H54 (cell line): ENCODE measurements around the gene IL17B.

Experiments
- DNase-seq: peaks from one replicate; pipeline ENCODE4 v3.0.0; 2011; ENCODE audit warnings: low spot score, mixed read lengths; ENCODE audit not compliant: insufficient read length
- FAIRE-seq: peaks from 3 replicates; lab custom pipeline; 2011; peaks lifted over from hg19 to GRCh38; lab: Jason Lieb, UNC
- POLR2A ChIP-seq: IDR thresholded peaks from 2 replicates; pipeline ENCODE4 v1.6.1; 2011; ENCODE audit warnings: low read depth, mild to moderate bottlenecking, low read length

The IL17B gene

GRCh38 chr5:149357370-149358293 lies 21.5 kb downstream of the IL17B start, which contains the start of gene PCYOX1L:
PCYOX1L (plus strand) TSS chr5:149358046; CDS start chr5:149358069, 23 bp downstream.
- FAIRE-seq, result no peak
- TF ChIP-seq POLR2A, result peak; percentile 88
- peak; percentile 93 for DNase-seq

GRCh38 chr5:149356391-149356790 lies 22.7 kb downstream of the IL17B start:
- FAIRE-seq (no peak), DNase-seq (no peak)
- no peak for TF ChIP-seq POLR2A

- no peak for FAIRE-seq
- TF ChIP-seq POLR2A, result no peak
- DNase-seq, result no peak
Observed at GRCh38 chr5:149355688-149356087, 23.4 kb downstream of the IL17B start.

- DNase-seq (no peak), FAIRE-seq (no peak)
- no peak for TF ChIP-seq POLR2A
Observed at GRCh38 chr5:149353911-149354310, 25.2 kb downstream of the IL17B start.

GRCh38 chr5:149352169-149352568 lies 26.9 kb downstream of the IL17B start:
- FAIRE-seq (no peak), DNase-seq (no peak)
- no peak for TF ChIP-seq POLR2A

- DNase-seq (no peak), FAIRE-seq (no peak)
- TF ChIP-seq POLR2A, result no peak
Observed at GRCh38 chr5:149349382-149349781, 29.7 kb downstream of the IL17B start.

- TF ChIP-seq POLR2A, result no peak
- no peak for DNase-seq
- no peak for FAIRE-seq
Observed at GRCh38 chr5:149348518-149348917, 30.6 kb downstream of the IL17B start.

GRCh38 chr5:149345892-149346222 lies 33.2 kb downstream of the IL17B start:
- no peak for FAIRE-seq
- DNase-seq, result no peak

GRCh38 chr5:149345147-149345891 lies 33.8 kb downstream of the IL17B start, which contains the start of gene GRPEL2:
GRPEL2 (plus strand) TSS chr5:149345499; CDS start chr5:149345540, 41 bp downstream.
- peak; percentile 90 for TF ChIP-seq POLR2A
- DNase-seq (peak; percentile 91), FAIRE-seq (peak; percentile 93)

More at GRCh38 chr5:149345892-149346222, 33.2 kb downstream of the IL17B start:
- no peak for TF ChIP-seq POLR2A

GRCh38 chr5:149344151-149344550 lies 34.9 kb downstream of the IL17B start:
- no peak for DNase-seq
- TF ChIP-seq POLR2A, result no peak
- no peak for FAIRE-seq

- FAIRE-seq (no peak), DNase-seq (no peak)
- no peak for TF ChIP-seq POLR2A
Observed at GRCh38 chr5:149341876-149342275, 37.2 kb downstream of the IL17B start.

- no peak for DNase-seq
- FAIRE-seq, result no peak
- TF ChIP-seq POLR2A, result no peak
Observed at GRCh38 chr5:149340920-149341319, 38.2 kb downstream of the IL17B start.

- TF ChIP-seq POLR2A, result no peak
- FAIRE-seq (no peak), DNase-seq (no peak)
Observed at GRCh38 chr5:149338364-149338763, 40.7 kb downstream of the IL17B start.

GRCh38 chr5:149337736-149338135 lies 41.4 kb downstream of the IL17B start:
- TF ChIP-seq POLR2A, result no peak
- FAIRE-seq (no peak), DNase-seq (no peak)
